Activated CD4-positive, alpha-beta memory T cell treated with anti-CD3 and anti-CD28 coated beads for 36 hours (primary cell): ENCODE data around the gene HTR3B. TPM values are rescaled to one million over a fixed set of nuclear protein-coding genes. Genes with fewer than 3 reads are reported as not detected.
"Not testable (repeated sequence)": the region's sequence is repeated elsewhere in the genome, so short reads cannot be mapped to it uniquely, and the experiment has no call there.

ENCODE experiments used
- CTCF ChIA-PET: fragments of 350-600 bp; sonication (Branson Sonifier 250); formaldehyde crosslinking; loops from one replicate; lab custom pipeline; 2021; ENCODE audit warnings: antibody characterized with exemption, inconsistent platforms; lab: Charles Lee
- POLR2A ChIA-PET: fragments of 350-600 bp; sonication (Branson Sonifier 250); formaldehyde crosslinking; loops from one replicate; lab custom pipeline; 2021; ENCODE audit warnings: antibody characterized with exemption; lab: Charles Lee
- DNase-seq: peaks from one replicate; pipeline ENCODE4 v3.0.0-alpha.2; 2020
- H3K27ac Mint-ChIP-seq: one replicate; pipeline ENCODE4 v1.8.0; 2021; ENCODE audit warnings: mixed read lengths
- H3K27me3 Mint-ChIP-seq: one replicate; pipeline ENCODE4 v1.8.0; 2021; ENCODE audit warnings: mixed read lengths
- H3K36me3 Mint-ChIP-seq: one replicate; pipeline ENCODE4 v1.8.0; 2021; ENCODE audit warnings: mixed read lengths
- H3K4me1 Mint-ChIP-seq: one replicate; pipeline ENCODE4 v1.8.0; 2021; ENCODE audit warnings: low read depth, mixed read lengths
- H3K4me3 Mint-ChIP-seq: one replicate; pipeline ENCODE4 v1.8.0; 2021; ENCODE audit warnings: mild to moderate bottlenecking, mixed read lengths
- H3K9me3 Mint-ChIP-seq: one replicate; pipeline ENCODE4 v1.8.0; 2021; ENCODE audit warnings: mixed read lengths
- intact Hi-C: fragments of 100-400 bp; cut with micrococcal nuclease; formaldehyde crosslinking; loops from one replicate; pipeline ENCODE4 v1.15.1; 2023
- total RNA-seq, 2 experiments: library from RNA; stranded (reverse); gene quantifications; one replicate each; pipeline ENCODE4 v1.2.3, GENCODE V29; 2021

HTR3B gene
- total RNA-seq, 2 experiments from 2014 or later: not detected

GRCh38 chr11:113888848-113889247 lies 15.7 kb upstream of the HTR3B start:
- DNase-seq: no peak
- no peak overlapping the region for H3K4me3 Mint-ChIP-seq
- no peaks in the 10 kb centered on the region for H3K27me3 Mint-ChIP-seq
- intact Hi-C loops: no loop called here
- H3K9me3 Mint-ChIP-seq: no peaks in the 10 kb centered on the region
- ChIA-PET CTCF (interaction anchor here (2.6 kb wide), 1 partner anchor 373 kb away, joined by 8 read pairs; no protein-coding TSS in a partner anchor), POLR2A (no interaction called here)
- H3K36me3 Mint-ChIP-seq: no peaks in the 10 kb centered on the region
- H3K27ac Mint-ChIP-seq: no peak overlapping the region
- no peaks in the 10 kb centered on the region for H3K4me1 Mint-ChIP-seq

- intact Hi-C loops: no loop called here
- Mint-ChIP-seq H3K27ac (no peak overlapping the region), H3K4me1 (no peaks in the 10 kb centered on the region), H3K4me3 (no peak overlapping the region), H3K9me3 (no peaks in the 10 kb centered on the region), H3K36me3 (no peaks in the 10 kb centered on the region), H3K27me3 (no peaks in the 10 kb centered on the region)
- ChIA-PET POLR2A (no interaction called here), CTCF (interaction anchor here (0.6 to 6.5 kb wide), 3 partner anchors 13 to 466 kb away, joined by 3 to 140 read pairs (median 18); no protein-coding TSS in a partner anchor)
- DNase-seq: no peak
Measured at GRCh38 chr11:113894421-113894996, 10.1 kb upstream of the HTR3B start.

GRCh38 chr11:113895367-113896155 lies 9.0 kb upstream of the HTR3B start:
- Mint-ChIP-seq H3K4me3 (no peak overlapping the region), H3K36me3 (no peaks in the 10 kb centered on the region), H3K4me1 (no peaks in the 10 kb centered on the region), H3K27me3 (no peaks in the 10 kb centered on the region), H3K9me3 (no peaks in the 10 kb centered on the region), H3K27ac (no peak overlapping the region)
- ChIA-PET CTCF (interaction anchor here (0.7 to 6.5 kb wide), 14 partner anchors 11 to 485 kb away, joined by 3 to 140 read pairs (median 4); partner anchors contain the start of gene HTR3A), POLR2A (interaction anchor here (1.6 kb wide), 1 partner anchor 365 kb away, joined by 4 read pairs; no protein-coding TSS in a partner anchor)
- intact Hi-C loops: loop anchor here (1.0 to 2.0 kb wide), 2 partner anchors 99 to 366 kb away; no protein-coding TSS in a partner anchor
- DNase-seq: no peak

- Mint-ChIP-seq H3K36me3 (no peaks in the 10 kb centered on the region), H3K27me3 (no peaks in the 10 kb centered on the region), H3K4me3 (no peak overlapping the region), H3K4me1 (no peaks in the 10 kb centered on the region), H3K9me3 (no peaks in the 10 kb centered on the region), H3K27ac (no peak overlapping the region)
- ChIA-PET CTCF (interaction anchor here (0.6 to 6.5 kb wide), 20 partner anchors 11 to 485 kb away, joined by 3 to 140 read pairs (median 4); partner anchors contain the start of gene HTR3A), POLR2A (interaction anchor here (1.6 kb wide), 1 partner anchor 364 kb away, joined by 4 read pairs; no protein-coding TSS in a partner anchor)
- intact Hi-C loops: loop anchor here (1.0 to 2.0 kb wide), 2 partner anchors 98 to 365 kb away; no protein-coding TSS in a partner anchor
- peak; percentile 50 for DNase-seq
Measured at GRCh38 chr11:113896156-113896879, 8.3 kb upstream of the HTR3B start.

GRCh38 chr11:113901141-113901540 lies 3.5 kb upstream of the HTR3B start:
- CTCF ChIA-PET: no interaction called here
- Mint-ChIP-seq H3K9me3 (no peaks in the 10 kb centered on the region), H3K36me3 (no peaks in the 10 kb centered on the region), H3K27me3 (no peaks in the 10 kb centered on the region), H3K4me1 (no peaks in the 10 kb centered on the region), H3K27ac (no peak overlapping the region), H3K4me3 (no peak overlapping the region)
- DNase-seq: no peak
- POLR2A ChIA-PET: interaction anchor here (1.2 kb wide), 1 partner anchor 17 kb away, joined by 3 read pairs; no protein-coding TSS in a partner anchor
- intact Hi-C loops: no loop called here

- intact Hi-C loops: no loop called here
- Mint-ChIP-seq H3K27me3 (no peaks in the 10 kb centered on the region), H3K27ac (no peak overlapping the region), H3K4me3 (no peak overlapping the region), H3K9me3 (no peaks in the 10 kb centered on the region), H3K4me1 (peaks cover 2% of the 10 kb centered on the region), H3K36me3 (no peaks in the 10 kb centered on the region)
- CTCF ChIA-PET: interaction anchor here (1.1 to 2.8 kb wide), 2 partner anchors 10 to 88 kb away, joined by 3 to 18 read pairs; no protein-coding TSS in a partner anchor
- no peak for DNase-seq
- POLR2A ChIA-PET: no interaction called here
Measured at GRCh38 chr11:113906038-113906437, 1.4 kb downstream of the HTR3B start.

- no peak overlapping the region for H3K27ac Mint-ChIP-seq
- CTCF ChIA-PET: interaction anchor here (1.1 to 2.8 kb wide), 2 partner anchors 11 to 87 kb away, joined by 3 to 18 read pairs; no protein-coding TSS in a partner anchor
- DNase-seq: no peak
- no peaks in the 10 kb centered on the region for H3K9me3 Mint-ChIP-seq
- no peaks in the 10 kb centered on the region for H3K27me3 Mint-ChIP-seq
- H3K4me1 Mint-ChIP-seq: peaks cover 2% of the 10 kb centered on the region
- intact Hi-C loops: no loop called here
- no peaks in the 10 kb centered on the region for H3K36me3 Mint-ChIP-seq
- no peak overlapping the region for H3K4me3 Mint-ChIP-seq
- POLR2A ChIA-PET: no interaction called here
Measured at GRCh38 chr11:113906516-113906915, 1.9 kb downstream of the HTR3B start.

- H3K4me3 Mint-ChIP-seq: no peak overlapping the region
- no peaks in the 10 kb centered on the region for H3K36me3 Mint-ChIP-seq
- H3K9me3 Mint-ChIP-seq: no peaks in the 10 kb centered on the region
- ChIA-PET POLR2A (no interaction called here), CTCF (interaction anchor here (1.1 to 2.8 kb wide), 2 partner anchors 11 to 86 kb away, joined by 3 to 18 read pairs; no protein-coding TSS in a partner anchor)
- no peak overlapping the region for H3K27ac Mint-ChIP-seq
- no peak for DNase-seq
- no peaks in the 10 kb centered on the region for H3K27me3 Mint-ChIP-seq
- H3K4me1 Mint-ChIP-seq: peaks cover 2% of the 10 kb centered on the region
- intact Hi-C loops: no loop called here
Measured at GRCh38 chr11:113907152-113907551, 2.6 kb downstream of the HTR3B start.

- intact Hi-C loops: no loop called here
- H3K36me3 Mint-ChIP-seq: no peaks in the 10 kb centered on the region
- H3K9me3 Mint-ChIP-seq: no peaks in the 10 kb centered on the region
- no peaks in the 10 kb centered on the region for H3K27me3 Mint-ChIP-seq
- H3K4me3 Mint-ChIP-seq: no peak overlapping the region
- no peak overlapping the region for H3K27ac Mint-ChIP-seq
- CTCF ChIA-PET: interaction anchor here (2.8 kb wide), 1 partner anchor 12 kb away, joined by 18 read pairs; no protein-coding TSS in a partner anchor
- DNase-seq: no peak
- POLR2A ChIA-PET: no interaction called here
- peaks cover 2% of the 10 kb centered on the region for H3K4me1 Mint-ChIP-seq
Measured at GRCh38 chr11:113907681-113908080, 3.1 kb downstream of the HTR3B start.

GRCh38 chr11:113908098-113908497 lies 3.5 kb downstream of the HTR3B start:
- H3K27ac Mint-ChIP-seq: no peak overlapping the region
- intact Hi-C loops: no loop called here
- no peaks in the 10 kb centered on the region for H3K27me3 Mint-ChIP-seq
- no peaks in the 10 kb centered on the region for H3K36me3 Mint-ChIP-seq
- ChIA-PET CTCF (interaction anchor here (2.8 kb wide), 1 partner anchor 12 kb away, joined by 18 read pairs; no protein-coding TSS in a partner anchor), POLR2A (no interaction called here)
- no peak overlapping the region for H3K4me3 Mint-ChIP-seq
- H3K4me1 Mint-ChIP-seq: peaks cover 2% of the 10 kb centered on the region
- DNase-seq: no peak
- H3K9me3 Mint-ChIP-seq: no peaks in the 10 kb centered on the region

GRCh38 chr11:113911491-113911890 lies 6.9 kb downstream of the HTR3B start:
- H3K4me1 Mint-ChIP-seq, H3K27ac Mint-ChIP-seq, CTCF ChIA-PET, H3K27me3 Mint-ChIP-seq, H3K36me3 Mint-ChIP-seq, H3K4me3 Mint-ChIP-seq, DNase-seq, POLR2A ChIA-PET, intact Hi-C loops, H3K9me3 Mint-ChIP-seq: not testable (repeated sequence)
